HG02981 (cell line): ENCODE data around the gene IFNG.
A peak's percentile ranks its signal among the peaks of the same experiment; 100 is the strongest.
"Not testable (repeated sequence)": the region's sequence is repeated elsewhere in the genome, so short reads cannot be mapped to it uniquely, and the experiment has no call there.

Experiments used
- ATAC-seq: cut with Tn5 transposase; IDR thresholded peaks from one replicate; pipeline ENCODE4 v1.9.1; 2021; ENCODE audit warnings: mild to moderate bottlenecking, moderate library complexity; ENCODE audit not compliant: unreplicated experiment

Gene IFNG

DNA sequence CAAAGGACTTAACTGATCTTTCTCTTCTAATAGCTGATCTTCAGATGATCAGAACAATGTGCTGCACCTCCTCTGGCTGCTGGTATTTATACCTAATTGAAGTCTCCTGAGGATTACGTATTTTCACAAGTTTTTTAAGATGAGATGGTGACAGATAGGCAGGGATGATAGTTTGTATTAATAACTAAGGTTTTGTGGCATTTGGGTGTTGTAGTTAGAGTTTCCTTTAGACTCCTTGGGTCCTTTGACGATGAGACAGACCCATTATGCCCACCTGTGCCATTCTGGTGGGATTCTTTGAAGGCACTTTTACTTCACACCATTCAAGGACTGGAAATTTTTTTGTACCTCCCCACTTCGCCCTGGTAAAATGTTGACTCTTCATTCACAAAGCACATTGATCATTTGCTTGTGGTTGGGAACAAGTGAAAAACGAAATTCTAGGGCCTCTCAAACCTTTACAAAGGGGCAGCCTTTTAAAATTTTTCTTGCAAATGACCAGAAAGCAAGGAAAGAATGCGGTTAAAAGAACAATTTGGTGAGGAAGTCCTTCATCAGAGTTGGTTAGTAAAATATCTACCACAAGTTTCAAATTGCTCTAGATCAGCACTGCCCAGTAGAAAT is at the start of gene IFNG:
Gene IFNG, minus strand, starts transcription at position 60 of the 624 bp plus-strand sequence. CDS start 125 bp downstream, outside the sequence.
- no peak for ATAC-seq

DNA sequence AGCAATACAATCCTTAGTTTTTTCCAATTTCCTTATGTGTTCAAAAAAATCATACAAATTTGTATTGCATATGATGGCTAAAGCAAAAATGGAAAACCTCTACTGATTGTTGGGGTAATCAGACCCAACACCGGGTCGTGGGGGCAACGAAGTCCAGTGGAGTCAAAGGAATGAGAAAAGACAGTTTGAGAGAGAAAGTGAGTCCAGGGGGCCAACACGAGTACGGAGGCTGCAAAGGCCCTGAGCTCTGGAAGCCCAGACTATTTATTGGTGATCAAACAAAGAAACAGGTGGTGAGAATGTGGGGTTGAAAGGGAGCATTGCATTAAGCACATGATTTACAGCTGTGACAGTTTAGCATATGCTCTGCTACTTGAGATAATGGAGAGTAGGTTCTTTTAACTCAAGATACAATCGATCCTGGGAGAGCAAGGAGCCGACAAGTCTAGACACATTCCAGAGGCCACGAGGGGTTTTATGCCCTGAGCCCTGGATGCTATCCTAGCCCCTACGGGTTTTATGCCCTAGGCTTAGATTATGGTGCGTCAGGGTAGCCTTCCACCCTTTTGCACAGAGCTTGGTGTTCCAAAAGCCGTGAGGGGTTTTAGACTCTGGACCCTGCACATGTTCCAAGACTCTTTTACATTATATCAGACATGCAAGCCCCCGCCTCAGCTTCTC is 49.6 kb upstream of the IFNG start:
- ATAC-seq, result not testable (repeated sequence)

DNA sequence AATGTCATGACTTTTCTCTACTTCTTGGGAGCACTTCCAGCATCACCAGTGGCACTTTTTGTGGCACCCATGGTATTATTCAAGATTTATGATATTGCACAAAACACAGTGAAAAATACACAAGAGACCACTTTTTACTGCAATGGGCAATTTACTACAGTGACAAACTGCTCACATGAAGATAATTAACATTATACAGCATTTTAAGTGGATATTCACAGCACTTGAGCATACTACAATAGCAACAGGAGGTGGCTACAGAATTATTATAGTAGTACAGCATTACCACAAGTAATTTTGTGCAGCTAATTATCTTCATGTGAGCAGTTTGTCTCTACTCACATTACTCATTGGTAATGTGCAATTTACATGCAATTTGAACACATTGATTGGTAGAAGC is 47.7 kb upstream of the IFNG start:
- no peak for ATAC-seq

DNA sequence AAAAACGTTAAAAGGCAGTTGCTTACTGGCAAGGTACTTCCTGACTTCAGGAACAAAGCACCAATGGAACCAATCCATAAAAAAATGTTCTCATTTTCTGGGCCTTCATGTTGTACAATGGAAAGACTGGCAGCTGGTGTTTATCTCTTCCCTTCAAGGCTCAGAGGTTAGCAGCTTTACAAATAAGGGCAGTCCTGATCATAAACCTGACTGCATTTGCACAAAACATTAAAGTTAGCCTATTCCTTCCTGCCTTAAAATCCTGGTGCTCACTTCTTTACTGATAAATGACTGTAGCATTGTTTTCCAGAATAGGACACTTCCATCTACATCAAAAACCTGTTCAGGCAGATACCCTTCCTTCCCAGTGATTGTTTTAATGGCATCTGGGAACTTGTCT is 46.9 kb upstream of the IFNG start:
- ATAC-seq, result no peak

DNA sequence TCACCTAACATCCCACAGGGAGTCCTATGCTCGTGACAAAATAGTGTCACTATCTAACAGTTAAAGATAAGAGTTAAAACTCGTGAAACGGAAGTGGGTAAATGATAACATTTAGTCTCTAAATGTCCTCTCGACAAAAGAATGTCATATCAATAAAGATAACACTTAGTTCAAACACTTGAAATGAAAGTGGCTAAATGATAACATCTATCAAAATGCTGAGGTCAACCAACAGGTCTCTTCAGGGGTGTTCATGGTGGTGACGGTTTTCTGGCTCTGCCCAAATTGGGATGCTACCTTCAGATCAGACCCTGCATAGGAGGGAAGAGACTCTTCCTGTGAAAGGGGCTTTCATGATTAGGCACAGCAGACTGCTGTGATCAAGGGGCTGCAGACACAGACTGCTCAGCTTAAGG is 43.9 kb upstream of the IFNG start:
- ATAC-seq, result no peak

DNA sequence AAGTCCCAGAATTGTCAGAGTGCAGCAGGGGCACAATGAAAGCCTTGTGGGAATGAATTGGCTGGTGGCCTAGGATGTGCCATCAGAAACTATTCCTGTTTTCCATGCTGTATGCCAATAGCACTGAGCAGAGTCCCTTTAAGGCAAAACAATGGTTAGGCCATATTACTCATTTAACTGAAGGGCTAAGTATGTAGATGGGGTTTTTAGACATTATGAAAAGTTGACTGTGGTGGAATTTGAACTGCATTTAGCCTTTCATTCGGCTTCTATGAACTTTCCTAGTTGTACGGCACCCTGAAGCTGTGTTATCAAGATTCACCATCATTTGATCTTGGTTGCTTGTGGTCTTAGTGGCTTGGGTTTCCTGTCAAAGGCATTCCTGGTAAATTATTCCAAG is 41.3 kb upstream of the IFNG start:
- ATAC-seq, result no peak

DNA sequence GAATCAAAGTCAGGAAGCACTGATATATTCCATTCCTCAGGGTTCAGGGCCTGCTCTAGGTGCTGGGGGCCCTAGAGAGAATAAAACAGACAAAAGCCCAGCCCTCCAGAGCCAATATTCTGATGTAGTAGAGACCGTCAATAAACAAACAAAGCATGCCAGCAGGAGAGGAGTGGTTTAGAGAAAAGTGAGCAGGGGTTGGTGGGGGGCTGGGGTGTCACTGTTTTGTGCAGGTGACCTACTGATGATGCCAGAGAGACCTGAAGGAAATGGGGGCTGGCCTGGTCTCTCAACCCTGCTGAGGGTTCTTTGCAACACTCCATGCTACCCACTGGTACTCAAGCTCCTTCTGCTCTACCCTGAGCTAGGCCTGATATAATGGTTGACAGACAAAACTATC is 39.6 kb upstream of the IFNG start:
- no peak for ATAC-seq

DNA sequence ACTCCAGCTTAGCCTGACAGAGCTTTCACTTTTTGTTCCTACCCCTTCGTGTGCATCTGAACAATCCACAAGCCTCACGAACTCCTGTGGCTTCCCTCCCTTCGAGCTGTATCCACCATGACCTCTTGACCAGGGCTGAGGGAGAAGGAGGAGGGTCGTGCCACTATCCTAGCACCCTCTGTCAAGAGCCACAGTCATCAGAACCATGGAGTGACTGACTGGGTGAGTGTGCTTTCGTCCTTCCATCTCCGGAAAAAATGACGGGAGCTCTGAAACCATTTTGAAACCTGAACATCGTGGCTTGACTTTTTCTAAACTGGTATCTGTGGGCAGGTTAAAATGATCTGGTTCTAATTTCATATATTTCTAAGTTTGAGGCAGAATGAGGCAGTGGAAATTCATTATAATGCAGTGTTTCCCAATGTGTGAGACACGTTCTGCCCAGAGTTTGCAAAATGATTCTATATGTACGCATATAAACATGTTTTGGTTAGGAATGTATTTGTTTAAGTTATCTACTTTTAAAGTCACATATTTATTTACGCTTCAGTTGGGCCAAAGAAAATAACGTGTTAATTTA is 39.1 kb upstream of the IFNG start:
- no peak for ATAC-seq

DNA sequence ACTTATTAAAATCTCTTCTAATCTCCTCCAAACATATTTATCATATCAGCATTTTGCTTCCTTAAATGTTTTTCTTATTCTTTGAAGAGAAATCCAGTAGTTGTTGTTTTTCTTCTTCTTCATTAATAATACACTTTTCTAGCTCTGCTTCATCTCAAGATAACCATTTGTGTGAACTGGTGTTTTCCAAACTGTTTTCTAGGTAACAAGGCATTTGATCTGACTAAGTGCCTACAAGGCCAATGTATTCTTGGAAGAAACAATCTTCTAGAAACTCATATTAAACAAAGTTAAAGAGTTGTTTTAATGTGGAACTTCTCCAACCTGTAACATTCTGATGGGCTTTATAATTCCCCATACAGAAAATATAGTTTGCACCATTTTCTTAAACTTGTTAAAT is 30.8 kb upstream of the IFNG start:
- ATAC-seq, result no peak

DNA sequence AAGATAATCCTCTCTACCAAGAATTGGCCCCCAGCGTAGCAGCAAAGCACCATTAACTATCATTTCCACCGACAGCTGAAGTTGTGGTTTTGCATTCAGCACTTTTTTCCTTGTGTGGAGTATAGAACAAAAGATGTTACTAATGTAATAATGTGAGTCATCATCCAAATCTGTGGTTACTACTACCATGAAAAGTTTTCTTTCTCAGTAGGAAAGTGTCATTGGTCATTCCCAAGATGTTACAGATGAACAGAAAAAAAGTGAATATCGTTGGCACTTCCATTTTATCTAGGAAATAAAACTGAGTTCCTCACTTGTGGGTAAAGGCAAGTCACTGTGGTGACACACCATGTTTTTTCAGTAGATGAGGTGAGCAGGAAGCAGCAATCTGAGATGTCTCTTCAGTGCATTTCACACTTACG is 30.3 kb upstream of the IFNG start:
- no peak for ATAC-seq

DNA sequence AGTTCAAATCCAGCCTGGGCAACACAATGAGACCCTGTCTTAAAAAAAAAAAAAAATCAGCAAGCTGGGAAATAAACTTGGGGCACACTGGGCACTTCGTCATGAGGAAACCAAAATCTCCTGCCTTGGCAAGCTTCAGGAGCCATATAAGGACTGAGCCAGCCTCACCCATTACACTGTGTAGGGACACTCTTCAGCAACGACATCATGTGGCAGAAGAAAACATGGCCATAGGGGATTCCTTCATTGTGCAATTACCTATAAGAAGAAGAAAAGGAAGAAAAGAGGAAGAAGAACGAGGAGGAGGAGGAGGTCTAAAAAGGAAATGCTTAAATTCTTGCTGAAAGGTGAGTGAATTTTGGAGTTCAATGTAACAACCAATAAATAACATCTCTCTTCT is 26.1 kb upstream of the IFNG start:
- ATAC-seq, result no peak

DNA sequence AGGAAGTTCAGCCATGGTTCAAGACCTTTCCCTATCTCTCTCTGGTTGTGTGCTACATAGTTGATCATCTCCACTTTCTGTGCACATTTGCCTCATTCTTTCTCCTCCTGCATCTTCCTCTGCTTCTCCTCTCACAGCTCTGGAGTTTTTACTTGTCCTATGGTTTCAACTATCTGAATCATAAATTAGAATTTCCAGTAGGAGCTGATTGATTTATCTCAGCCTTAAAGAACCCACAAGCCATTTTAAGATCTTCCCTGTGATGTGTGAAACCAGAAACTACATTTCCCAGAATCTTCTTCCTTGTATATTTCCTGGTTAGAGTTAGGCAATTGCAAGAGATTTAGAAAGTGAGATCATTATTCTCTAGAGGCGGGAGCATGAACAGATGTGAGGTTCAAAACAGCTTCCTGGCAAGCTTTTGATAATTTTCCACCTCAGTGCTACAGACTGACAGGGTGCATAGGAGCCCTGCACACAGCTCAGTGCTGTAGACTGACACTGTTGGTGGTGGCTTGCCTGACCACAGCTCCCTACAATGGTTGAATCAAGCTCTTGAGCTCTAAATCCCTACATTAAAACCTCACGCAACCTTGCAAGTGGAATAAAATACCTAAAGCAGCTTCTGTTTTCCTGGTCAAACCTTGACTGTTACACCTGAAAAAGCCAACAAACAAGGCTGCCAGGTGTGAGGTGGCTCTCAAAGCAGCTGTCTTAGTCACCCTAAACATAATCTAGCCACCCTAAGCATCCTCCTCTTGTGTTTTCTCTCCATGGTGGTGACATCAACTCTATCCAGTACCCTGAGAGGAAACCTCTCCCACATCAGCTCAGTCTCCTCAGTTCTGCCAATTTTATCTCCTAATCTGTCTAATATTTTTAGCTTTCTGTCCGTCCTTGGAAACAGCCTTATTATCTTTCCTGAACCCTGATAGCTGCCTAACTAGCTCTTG is 21.5 kb upstream of the IFNG start:
- ATAC-seq, result peak; percentile 66

DNA sequence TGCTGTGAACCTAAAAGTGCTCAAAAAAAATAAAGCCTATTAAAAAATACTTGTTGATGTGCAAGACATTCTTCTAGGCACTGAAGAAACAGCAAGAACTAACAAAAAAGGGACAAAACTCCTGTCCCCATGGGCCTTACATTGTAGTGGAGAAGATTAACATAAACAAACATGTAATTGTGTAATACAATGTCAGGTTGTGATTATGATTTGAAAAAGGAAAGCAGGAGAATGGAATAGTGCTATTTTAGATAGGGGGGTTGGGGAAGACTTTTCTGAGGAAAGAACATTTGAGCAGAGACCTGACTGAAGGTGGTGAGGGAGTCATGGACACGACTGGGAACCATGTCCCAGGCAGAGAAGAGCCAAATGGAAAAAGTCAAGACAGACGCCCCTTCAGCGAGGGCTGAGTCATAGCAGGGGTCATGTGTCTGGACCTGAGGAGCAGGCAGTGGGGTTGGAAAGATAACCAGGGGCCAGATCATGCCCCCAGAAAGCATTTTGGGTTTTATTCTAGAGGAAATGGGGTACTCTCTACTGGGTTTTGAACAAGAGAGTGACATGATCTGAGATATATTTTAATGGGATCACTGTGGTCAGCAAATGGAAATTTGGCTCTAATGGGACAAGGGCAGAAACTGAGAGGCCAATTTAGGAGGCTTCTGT is 19.4 kb upstream of the IFNG start:
- no peak for ATAC-seq

DNA sequence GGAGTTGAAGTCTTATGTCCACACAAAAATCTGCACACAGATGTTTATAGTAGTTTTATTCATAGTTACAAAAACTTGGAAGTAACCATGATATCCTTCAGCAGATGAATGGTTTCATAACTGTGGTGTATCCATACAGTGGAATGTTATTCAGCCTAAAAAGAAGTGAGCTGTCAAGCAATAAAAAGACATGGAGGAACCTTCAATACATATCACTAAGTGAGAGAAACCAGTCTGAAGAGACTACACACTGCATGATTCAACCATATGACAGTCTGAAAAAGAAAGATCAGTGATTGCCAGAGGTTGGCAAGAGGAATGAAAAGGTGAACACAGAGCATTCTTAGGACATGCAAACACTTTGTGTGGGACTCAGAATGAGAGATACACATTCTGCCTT is 18.6 kb upstream of the IFNG start:
- no peak for ATAC-seq

DNA sequence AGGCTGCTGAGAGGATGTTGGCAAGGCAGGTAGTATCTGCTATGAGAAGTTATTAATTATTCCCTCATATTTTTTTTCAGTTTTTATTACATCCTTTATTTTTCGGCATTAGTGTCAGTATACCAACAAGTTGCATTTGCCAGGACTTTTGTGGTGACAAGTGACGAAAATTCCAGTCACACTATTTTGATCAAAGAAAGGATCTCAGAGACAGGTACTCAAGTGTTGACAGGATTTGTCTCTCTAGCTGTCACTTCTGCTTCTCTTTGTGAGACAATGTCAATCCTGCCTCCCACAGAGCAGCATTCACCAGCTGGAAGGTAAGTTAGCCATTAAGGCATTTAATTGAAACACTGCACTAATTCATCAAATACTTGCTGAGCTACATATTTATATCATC is 18.0 kb upstream of the IFNG start:
- ATAC-seq, result no peak

DNA sequence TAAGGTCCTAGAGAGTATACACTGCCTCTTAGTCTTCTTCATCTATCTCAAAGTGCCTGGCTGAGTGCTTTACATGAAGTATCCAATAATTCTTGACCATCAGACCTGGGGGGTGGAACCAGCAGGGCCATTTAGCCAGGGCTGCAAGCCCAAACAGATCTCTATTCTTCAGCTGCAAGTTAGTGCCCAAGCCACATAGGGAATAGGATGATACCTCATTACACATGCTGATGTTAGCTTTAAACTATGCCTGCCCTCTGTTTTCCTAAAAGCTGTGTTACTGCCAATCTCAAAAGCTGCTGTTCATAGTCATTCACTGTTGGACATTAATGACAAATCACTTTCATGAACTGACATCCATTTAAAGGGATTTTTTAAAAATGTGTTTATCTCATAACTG is 16.7 kb upstream of the IFNG start:
- no peak for ATAC-seq

DNA sequence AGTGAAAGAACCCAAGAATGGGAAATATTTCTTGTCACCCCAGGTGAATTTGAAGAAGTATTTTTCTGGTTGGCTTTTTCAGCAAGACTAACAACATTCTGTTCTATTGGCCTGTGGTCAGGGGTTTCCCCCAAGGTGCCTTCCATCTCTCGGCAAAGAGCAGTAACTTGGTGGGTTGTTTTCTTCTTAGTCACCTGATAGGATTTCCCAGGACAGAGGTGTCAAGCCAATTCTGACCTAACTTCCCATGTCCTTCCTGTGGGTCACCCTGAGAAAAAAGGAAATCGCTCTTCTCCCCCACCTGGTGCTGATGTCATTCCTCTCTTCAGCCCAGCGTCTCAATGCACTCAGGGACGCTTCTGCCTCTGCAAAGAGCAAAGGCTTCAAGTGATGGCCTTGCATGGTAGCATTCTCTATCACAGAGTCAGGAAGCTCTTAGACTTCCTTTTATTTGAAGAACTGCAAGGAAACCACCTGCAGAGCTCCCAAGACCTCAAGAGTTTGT is 16.1 kb upstream of the IFNG start:
- ATAC-seq, result peak; percentile 90

DNA sequence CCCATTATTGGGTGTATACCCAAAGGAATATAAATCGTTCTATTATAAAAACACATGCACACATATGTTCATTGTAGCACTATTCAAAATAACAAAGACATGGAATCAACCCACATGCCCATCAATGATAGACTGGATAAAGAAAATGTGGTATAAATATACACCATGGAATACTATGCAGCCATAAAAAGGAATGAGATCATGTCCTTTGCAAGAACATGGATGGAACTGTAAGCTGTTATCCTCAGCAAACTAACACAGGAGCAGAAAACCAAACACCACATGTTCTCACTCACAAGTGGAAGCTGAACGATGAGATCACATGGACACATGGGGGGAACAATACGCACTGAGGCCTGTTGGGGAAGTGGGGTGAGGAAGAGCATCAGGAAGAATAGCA is 15.2 kb upstream of the IFNG start:
- ATAC-seq, result not testable (repeated sequence)

DNA sequence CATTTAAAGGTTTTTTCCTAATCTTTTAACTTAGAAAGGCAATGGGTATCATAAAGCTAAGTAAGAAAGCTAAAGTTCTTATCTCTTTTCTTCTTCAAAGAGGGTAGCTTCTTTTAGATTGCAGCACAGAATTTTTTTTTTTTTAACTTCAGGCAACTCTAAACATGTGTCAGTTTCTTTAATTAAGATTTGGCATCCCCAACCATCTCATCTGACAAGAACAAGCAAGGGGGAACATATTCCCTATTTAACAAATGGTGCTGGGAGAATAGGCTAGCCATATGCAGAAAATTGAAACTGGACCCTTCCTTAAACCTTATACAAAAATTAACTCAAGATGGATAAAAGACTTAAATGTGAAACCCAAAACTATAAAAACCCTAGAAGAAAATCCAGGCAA is 14.3 kb upstream of the IFNG start:
- no peak for ATAC-seq

DNA sequence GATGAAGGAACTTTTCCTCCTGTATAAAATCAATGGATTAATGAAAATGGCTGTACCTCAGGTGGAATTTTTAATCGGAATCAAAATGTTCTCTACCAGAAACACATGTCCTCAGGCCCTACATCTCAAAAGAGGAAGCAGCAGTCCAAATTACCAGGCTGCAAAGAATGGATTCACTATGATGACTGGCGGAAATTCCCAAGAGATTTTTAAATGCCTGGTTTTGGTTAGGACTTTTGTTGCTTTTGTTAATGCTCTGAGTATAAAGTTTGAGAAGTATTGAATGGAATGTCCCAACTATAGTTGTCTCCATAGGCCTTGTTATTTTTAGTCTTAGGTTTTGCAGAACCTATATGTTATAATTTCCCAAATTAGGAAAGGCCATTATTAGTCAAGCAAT is 11.2 kb upstream of the IFNG start:
- ATAC-seq, result no peak
